Body of pancreas (tissue), 4 donors: ENCODE data around the gene HSPA4L.

Experiments
- POLR2A ChIP-seq, 3 donors: fragments of 450-650 bp; IDR thresholded peaks; one replicate each; pipeline ENCODE4 v1.6.1; 2016; ENCODE audit warnings: antibody characterized with exemption in 3 of 3, mild to moderate bottlenecking in 2 of 3
- TF ChIP-seq, protein P1 (sequence below), 7 experiments: fragments of 450-650 bp in 4 of 7; fragments of 200-600 bp in 3 of 7; sonication (generic) in 3 of 7; IDR thresholded peaks; one replicate each; pipeline ENCODE4 v1.5.1; 2016 to 2019; ENCODE audit warnings: antibody characterized with exemption in 7 of 7

DNA sequence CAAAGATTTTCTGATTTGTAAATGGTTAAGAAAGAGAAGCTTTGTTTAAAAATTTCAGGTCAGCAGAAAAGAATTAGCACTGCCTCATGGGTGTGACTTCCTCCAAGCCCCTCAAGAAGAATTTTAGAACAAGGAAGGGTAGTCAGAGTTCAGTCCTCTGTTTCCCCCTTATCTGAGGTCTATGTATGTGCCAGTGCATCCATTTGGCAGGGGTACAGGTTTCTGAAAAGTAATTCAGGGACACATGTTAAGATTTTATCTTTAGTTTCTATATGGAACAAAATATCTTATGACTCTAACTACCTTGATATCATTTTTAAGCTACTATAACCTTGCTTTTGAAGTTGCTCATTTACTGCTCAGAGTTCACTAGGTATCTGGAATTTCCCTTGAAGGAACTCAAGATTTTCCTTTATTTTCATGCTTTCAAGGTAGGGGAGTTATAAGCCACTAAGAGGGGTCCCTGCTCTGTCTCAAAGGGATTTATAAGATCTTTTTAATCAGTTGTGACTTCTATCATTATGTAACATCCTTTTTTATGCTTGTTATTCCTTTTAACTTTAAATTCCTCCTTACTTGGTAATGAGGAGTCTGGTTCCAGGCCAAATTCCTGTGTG is 74.2 kb downstream of the HSPA4L start:
- TF ChIP-seq, protein P1, sequence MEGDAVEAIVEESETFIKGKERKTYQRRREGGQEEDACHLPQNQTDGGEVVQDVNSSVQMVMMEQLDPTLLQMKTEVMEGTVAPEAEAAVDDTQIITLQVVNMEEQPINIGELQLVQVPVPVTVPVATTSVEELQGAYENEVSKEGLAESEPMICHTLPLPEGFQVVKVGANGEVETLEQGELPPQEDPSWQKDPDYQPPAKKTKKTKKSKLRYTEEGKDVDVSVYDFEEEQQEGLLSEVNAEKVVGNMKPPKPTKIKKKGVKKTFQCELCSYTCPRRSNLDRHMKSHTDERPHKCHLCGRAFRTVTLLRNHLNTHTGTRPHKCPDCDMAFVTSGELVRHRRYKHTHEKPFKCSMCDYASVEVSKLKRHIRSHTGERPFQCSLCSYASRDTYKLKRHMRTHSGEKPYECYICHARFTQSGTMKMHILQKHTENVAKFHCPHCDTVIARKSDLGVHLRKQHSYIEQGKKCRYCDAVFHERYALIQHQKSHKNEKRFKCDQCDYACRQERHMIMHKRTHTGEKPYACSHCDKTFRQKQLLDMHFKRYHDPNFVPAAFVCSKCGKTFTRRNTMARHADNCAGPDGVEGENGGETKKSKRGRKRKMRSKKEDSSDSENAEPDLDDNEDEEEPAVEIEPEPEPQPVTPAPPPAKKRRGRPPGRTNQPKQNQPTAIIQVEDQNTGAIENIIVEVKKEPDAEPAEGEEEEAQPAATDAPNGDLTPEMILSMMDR (IDR thresholded peaks at IDR 0.05), result no peak
- TF ChIP-seq POLR2A (IDR thresholded peaks at IDR 0.05), result no peak
